ENCODE results near the gene PIGN. TPM values are rescaled to one million over a fixed set of nuclear protein-coding genes. Genes with fewer than 3 reads are reported as not detected.

Gene PIGN
- total and polyA plus RNA-seq, 2 donors (not counting 3 experiments of a cell fraction or from before 2014, with no cell fraction given): 13.7 to 26.1 TPM

GRCh38 chr18:62164855-62165487 is 21.9 kb downstream of the PIGN start:
- no peaks in the 10 kb centered on the region for H3K27me3 ChIP-seq (ENCODE audit: control insufficient read depth in 2 of 2, insufficient read depth in 2 of 2, low read length in 2 of 2)
- intact Hi-C loops (cut with micrococcal nuclease) (no loop called here), dilution Hi-C loops (cut with MboI; ENCODE audit: extremely low pct_ligation_motif_present, low sequenced_read_pairs) (no loop called here)
- TF ChIP-seq FOS (IDR thresholded peaks at IDR 0.05; ENCODE audit: borderline replicate concordance, insufficient read depth, low read length) (no peak), MYC (IDR thresholded peaks at IDR 0.05; ENCODE audit: low read depth, low read length) (no peak), JUN (IDR thresholded peaks at IDR 0.05; ENCODE audit: borderline replicate concordance, insufficient read depth, insufficient read length, low read depth) (no peak), GATA2 (IDR thresholded peaks at IDR 0.05; ENCODE audit: insufficient read depth, insufficient read length, low read depth, low read length) (no peak), POLR2A (IDR thresholded peaks at IDR 0.05; ENCODE audit: low read depth, low read length) (no peak), EZH2 (IDR thresholded peaks at IDR 0.05; ENCODE audit: borderline replicate concordance, low read depth, low read length, severe bottlenecking) (no peak), POLR2AphosphoS5 (IDR thresholded peaks at IDR 0.05; ENCODE audit: insufficient read depth, low read depth, low read length) (no peak)
- TF ChIP-seq, protein P1, sequence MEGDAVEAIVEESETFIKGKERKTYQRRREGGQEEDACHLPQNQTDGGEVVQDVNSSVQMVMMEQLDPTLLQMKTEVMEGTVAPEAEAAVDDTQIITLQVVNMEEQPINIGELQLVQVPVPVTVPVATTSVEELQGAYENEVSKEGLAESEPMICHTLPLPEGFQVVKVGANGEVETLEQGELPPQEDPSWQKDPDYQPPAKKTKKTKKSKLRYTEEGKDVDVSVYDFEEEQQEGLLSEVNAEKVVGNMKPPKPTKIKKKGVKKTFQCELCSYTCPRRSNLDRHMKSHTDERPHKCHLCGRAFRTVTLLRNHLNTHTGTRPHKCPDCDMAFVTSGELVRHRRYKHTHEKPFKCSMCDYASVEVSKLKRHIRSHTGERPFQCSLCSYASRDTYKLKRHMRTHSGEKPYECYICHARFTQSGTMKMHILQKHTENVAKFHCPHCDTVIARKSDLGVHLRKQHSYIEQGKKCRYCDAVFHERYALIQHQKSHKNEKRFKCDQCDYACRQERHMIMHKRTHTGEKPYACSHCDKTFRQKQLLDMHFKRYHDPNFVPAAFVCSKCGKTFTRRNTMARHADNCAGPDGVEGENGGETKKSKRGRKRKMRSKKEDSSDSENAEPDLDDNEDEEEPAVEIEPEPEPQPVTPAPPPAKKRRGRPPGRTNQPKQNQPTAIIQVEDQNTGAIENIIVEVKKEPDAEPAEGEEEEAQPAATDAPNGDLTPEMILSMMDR (IDR thresholded peaks at IDR 0.05; ENCODE audit: extremely low read depth in 1 of 2, insufficient read depth in 1 of 2, low read depth in 1 of 2, low read length in 2 of 2): no peak
- TF ChIP-seq, protein P2, sequence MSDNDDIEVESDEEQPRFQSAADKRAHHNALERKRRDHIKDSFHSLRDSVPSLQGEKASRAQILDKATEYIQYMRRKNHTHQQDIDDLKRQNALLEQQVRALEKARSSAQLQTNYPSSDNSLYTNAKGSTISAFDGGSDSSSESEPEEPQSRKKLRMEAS (IDR thresholded peaks at IDR 0.05; ENCODE audit: insufficient read depth, insufficient read length): no peak
- no peak overlapping the region for H2AFZ ChIP-seq (ENCODE audit: low read depth, low read length)
- no peak overlapping the region for H3K4me3 ChIP-seq (replicated peaks in 1 of 3; ENCODE audit: insufficient read depth in 1 of 3, low read depth in 1 of 3, low read length in 3 of 3)
- FAIRE-seq: no peak
- BruUV-seq (replicated peaks): no TSS peak
- H3K4me2 ChIP-seq (ENCODE audit: insufficient read depth, low read length): no peak overlapping the region
- no peak overlapping the region for H3K27ac ChIP-seq (ENCODE audit: insufficient read depth, low read depth, low read length)
- CTCF ChIA-PET: interaction anchor here (1.2 kb wide), 1 partner anchor 9 kb away, joined by 3 read pairs; no protein-coding TSS in a partner anchor
- no peaks in the 10 kb centered on the region for H3K9me3 ChIP-seq (replicated peaks; ENCODE audit: control insufficient read depth, insufficient read depth, low read length)
- H3K79me2 ChIP-seq (ENCODE audit: control insufficient read depth, insufficient read depth, low read length): no peaks in the 10 kb centered on the region
- no peaks in the 10 kb centered on the region for H3K9me1 ChIP-seq (replicated peaks; ENCODE audit: control insufficient read depth, extremely low read depth, insufficient read depth, low read length)
- H4K20me1 ChIP-seq (replicated peaks; ENCODE audit: control insufficient read depth, extremely low read depth, insufficient read depth, low read length): no peaks in the 10 kb centered on the region
- no peaks in the 10 kb centered on the region for H3K36me3 ChIP-seq (ENCODE audit: control insufficient read depth in 2 of 2, extremely low read depth in 1 of 2, insufficient read depth in 2 of 2, low read length in 2 of 2)
- H3K9ac ChIP-seq (replicated peaks; ENCODE audit: extremely low read depth, insufficient read depth, low read length): no peak overlapping the region
- no peak for DNase-seq (ENCODE audit: low read depth, low spot score)
- POLR2A ChIA-PET: no interaction called here
- no peaks in the 10 kb centered on the region for H3K4me1 ChIP-seq (ENCODE audit: control insufficient read depth, extremely low read depth, insufficient read depth, low read length)

All from endothelial cell of umbilical vein (primary cell).